ENCODE data around the gene GTPBP3. TPM values are rescaled to one million over a fixed set of nuclear protein-coding genes. Genes with fewer than 3 reads are reported as not detected.

Gene GTPBP3
- total and polyA plus RNA-seq, 2 of the 13 experiments (the other 11 are each of a cell fraction or from before 2014, with no cell fraction given): 17.5 to 30.0 TPM

DNA sequence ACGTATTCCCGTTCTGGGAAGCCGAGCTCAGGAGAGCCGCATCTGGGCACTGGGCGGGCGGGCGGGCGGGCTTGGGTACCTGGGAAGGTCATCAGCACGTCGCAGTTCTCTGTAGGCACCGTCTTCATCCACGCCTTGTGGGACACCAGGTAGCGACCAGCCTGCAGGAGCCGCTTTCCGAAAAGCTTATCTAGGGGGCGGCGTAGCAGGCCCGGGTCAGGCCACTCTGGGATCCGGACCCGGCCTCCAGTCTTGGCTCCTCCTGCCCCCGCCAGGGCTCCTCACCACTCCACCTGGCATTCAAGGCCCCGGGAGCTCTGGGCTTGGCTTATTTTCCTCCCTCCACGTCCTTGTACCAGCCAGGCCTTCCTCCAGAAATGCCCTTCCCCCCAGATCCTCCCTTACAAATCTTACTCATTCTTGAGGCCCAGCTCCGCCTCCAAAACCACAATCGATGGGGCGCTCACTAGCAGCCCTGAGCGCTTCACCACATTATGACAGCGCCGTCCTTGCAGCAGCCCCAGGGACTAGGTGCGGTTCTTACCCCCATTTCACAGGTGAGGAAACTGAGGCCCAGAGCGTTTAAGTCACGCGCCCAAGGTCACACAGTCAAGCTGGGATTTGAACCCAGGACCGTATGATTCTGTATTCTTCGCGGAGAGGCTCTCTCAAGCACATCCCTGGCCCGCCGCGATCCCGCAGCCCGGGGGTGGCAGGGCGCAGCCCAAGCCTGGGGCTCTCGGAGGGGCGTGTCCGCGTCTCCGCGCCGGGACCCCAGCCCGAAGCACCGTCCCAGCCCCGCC, 3.5 kb upstream of the GTPBP3 start (continued):
- TF ChIP-seq, protein P1, sequence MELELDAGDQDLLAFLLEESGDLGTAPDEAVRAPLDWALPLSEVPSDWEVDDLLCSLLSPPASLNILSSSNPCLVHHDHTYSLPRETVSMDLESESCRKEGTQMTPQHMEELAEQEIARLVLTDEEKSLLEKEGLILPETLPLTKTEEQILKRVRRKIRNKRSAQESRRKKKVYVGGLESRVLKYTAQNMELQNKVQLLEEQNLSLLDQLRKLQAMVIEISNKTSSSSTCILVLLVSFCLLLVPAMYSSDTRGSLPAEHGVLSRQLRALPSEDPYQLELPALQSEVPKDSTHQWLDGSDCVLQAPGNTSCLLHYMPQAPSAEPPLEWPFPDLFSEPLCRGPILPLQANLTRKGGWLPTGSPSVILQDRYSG (CRISPR knock-in tag; IDR thresholded peaks at IDR 0.05): 0 out of 2 replicates have a peak, but pooled peaks have one; percentile 60
- TF ChIP-seq ONECUT2 (CRISPR knock-in tag; IDR thresholded peaks at IDR 0.05) (peak; percentile 86), ZNF563 (CRISPR knock-in tag; IDR thresholded peaks at IDR 0.05) (0 out of 2 replicates have a peak, but pooled peaks have one; percentile 8), ERF (CRISPR knock-in tag; IDR thresholded peaks at IDR 0.05) (no peak), GABPB1 (CRISPR knock-in tag; IDR thresholded peaks at IDR 0.05) (no peak), POLR2G (IDR thresholded peaks at IDR 0.05; ENCODE audit: low read depth, low read length) (no peak), CBFB (CRISPR knock-in tag; IDR thresholded peaks at IDR 0.05) (peak; percentile 83), NFKBIZ (CRISPR knock-in tag; IDR thresholded peaks at IDR 0.05) (no peak), ESRRA (CRISPR knock-in tag; IDR thresholded peaks at IDR 0.05; ENCODE audit: low read depth) (peak; percentile 26; the same call in 1 of the 2 replicates), ZNF205 (CRISPR knock-in tag; IDR thresholded peaks at IDR 0.05) (0 out of 2 replicates have a peak, but pooled peaks have one; percentile 39), ZNF564 (CRISPR knock-in tag; IDR thresholded peaks at IDR 0.05) (0 out of 2 replicates have a peak, but pooled peaks have one; percentile 5), ARNT2 (CRISPR knock-in tag; IDR thresholded peaks at IDR 0.05; ENCODE audit: low read depth) (0 out of 2 replicates have a peak, but pooled peaks have one; percentile 6), ISX (CRISPR knock-in tag; conservative IDR thresholded peaks at IDR 0.05) (no peak), GATAD2A (CRISPR knock-in tag; IDR thresholded peaks at IDR 0.05) (0 out of 2 replicates have a peak, but pooled peaks have one; percentile 33), RCOR2 (CRISPR knock-in tag; IDR thresholded peaks at IDR 0.05) (0 out of 2 replicates have a peak, but pooled peaks have one; percentile 43), IKZF4 (CRISPR knock-in tag; IDR thresholded peaks at IDR 0.05; ENCODE audit: borderline replicate concordance, low read depth, not compliant biosample characterization) (peak; percentile 4), ZMYM3 (CRISPR knock-in tag; IDR thresholded peaks at IDR 0.05) (peak; percentile 94)
- TF ChIP-seq, protein P2, sequence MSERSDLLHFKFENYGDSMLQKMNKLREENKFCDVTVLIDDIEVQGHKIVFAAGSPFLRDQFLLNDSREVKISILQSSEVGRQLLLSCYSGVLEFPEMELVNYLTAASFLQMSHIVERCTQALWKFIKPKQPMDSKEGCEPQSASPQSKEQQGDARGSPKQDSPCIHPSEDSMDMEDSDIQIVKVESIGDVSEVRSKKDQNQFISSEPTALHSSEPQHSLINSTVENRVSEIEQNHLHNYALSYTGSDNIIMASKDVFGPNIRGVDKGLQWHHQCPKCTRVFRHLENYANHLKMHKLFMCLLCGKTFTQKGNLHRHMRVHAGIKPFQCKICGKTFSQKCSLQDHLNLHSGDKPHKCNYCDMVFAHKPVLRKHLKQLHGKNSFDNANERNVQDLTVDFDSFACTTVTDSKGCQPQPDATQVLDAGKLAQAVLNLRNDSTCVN (CRISPR knock-in tag; IDR thresholded peaks at IDR 0.05; ENCODE audit: borderline replicate concordance): peak; percentile 33; the same call in 1 of the 2 replicates
- TF ChIP-seq, protein P3, sequence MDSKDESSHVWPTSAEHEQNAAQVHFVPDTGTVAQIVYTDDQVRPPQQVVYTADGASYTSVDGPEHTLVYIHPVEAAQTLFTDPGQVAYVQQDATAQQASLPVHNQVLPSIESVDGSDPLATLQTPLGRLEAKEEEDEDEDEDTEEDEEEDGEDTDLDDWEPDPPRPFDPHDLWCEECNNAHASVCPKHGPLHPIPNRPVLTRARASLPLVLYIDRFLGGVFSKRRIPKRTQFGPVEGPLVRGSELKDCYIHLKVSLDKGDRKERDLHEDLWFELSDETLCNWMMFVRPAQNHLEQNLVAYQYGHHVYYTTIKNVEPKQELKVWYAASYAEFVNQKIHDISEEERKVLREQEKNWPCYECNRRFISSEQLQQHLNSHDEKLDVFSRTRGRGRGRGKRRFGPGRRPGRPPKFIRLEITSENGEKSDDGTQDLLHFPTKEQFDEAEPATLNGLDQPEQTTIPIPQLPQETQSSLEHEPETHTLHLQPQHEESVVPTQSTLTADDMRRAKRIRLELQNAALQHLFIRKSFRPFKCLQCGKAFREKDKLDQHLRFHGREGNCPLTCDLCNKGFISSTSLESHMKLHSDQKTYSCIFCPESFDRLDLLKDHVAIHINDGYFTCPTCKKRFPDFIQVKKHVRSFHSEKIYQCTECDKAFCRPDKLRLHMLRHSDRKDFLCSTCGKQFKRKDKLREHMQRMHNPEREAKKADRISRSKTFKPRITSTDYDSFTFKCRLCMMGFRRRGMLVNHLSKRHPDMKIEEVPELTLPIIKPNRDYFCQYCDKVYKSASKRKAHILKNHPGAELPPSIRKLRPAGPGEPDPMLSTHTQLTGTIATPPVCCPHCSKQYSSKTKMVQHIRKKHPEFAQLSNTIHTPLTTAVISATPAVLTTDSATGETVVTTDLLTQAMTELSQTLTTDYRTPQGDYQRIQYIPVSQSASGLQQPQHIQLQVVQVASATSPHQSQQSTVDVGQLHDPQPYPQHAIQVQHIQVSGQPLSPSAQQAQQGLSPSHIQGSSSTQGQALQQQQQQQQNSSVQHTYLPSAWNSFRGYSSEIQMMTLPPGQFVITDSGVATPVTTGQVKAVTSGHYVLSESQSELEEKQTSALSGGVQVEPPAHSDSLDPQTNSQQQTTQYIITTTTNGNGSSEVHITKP (CRISPR knock-in tag; IDR thresholded peaks at IDR 0.05; ENCODE audit: low read depth): 0 out of 2 replicates have a peak, but pooled peaks have one; percentile 28
- TF ChIP-seq, protein P4, sequence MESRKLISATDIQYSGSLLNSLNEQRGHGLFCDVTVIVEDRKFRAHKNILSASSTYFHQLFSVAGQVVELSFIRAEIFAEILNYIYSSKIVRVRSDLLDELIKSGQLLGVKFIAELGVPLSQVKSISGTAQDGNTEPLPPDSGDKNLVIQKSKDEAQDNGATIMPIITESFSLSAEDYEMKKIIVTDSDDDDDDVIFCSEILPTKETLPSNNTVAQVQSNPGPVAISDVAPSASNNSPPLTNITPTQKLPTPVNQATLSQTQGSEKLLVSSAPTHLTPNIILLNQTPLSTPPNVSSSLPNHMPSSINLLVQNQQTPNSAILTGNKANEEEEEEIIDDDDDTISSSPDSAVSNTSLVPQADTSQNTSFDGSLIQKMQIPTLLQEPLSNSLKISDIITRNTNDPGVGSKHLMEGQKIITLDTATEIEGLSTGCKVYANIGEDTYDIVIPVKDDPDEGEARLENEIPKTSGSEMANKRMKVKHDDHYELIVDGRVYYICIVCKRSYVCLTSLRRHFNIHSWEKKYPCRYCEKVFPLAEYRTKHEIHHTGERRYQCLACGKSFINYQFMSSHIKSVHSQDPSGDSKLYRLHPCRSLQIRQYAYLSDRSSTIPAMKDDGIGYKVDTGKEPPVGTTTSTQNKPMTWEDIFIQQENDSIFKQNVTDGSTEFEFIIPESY (CRISPR knock-in tag; IDR thresholded peaks at IDR 0.05): peak; percentile 94
